Right lobe of liver (tissue), 4 donors: ENCODE data around the gene HDLBP.

ENCODE experiments used
- POLR2A ChIP-seq: fragments of 450-650 bp; IDR thresholded peaks from one replicate; pipeline ENCODE4 v1.6.1; 2017; ENCODE audit warnings: antibody characterized with exemption, mild to moderate bottlenecking
- TF ChIP-seq, protein P1 (sequence below), 4 donors: fragments of 200-600 bp in 3 of 4; fragments of 450-650 bp in 1 of 4; IDR thresholded peaks; one replicate each; pipeline versions ENCODE4 v1.5.1 to v1.8.0; 2016 to 2022; ENCODE audit warnings: antibody characterized with exemption in 4 of 4, mild to moderate bottlenecking in 2 of 4
- donor health status: DM: no; HTN: no; CAD: no.
- donor health status: DM: no; HTN: no; CAD: no.
- donor health status: DM: no; HTN: yes; CAD: no.

DNA sequence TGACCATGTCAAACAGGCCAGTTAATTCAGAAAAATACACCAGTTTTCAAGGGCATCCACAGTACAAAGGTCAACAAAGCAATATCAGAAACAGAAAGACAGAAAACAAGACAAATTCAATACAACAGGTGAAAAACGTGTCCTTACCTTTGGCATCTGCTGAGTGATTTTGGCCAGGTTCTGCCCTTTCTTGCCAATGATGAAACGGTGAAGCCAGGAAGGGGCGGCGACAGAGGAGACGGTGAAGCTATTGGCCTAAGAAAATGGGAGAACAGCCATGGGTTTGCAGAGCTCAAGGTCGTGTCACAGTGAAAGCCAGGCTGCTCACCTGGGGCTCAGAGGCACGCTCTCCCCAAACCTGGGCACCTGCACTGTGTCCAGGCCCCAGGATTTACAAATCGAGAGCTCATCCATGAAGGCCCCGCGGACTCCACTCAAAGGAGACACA lies 60.5 kb downstream of the HDLBP start:
- TF ChIP-seq, protein P1, sequence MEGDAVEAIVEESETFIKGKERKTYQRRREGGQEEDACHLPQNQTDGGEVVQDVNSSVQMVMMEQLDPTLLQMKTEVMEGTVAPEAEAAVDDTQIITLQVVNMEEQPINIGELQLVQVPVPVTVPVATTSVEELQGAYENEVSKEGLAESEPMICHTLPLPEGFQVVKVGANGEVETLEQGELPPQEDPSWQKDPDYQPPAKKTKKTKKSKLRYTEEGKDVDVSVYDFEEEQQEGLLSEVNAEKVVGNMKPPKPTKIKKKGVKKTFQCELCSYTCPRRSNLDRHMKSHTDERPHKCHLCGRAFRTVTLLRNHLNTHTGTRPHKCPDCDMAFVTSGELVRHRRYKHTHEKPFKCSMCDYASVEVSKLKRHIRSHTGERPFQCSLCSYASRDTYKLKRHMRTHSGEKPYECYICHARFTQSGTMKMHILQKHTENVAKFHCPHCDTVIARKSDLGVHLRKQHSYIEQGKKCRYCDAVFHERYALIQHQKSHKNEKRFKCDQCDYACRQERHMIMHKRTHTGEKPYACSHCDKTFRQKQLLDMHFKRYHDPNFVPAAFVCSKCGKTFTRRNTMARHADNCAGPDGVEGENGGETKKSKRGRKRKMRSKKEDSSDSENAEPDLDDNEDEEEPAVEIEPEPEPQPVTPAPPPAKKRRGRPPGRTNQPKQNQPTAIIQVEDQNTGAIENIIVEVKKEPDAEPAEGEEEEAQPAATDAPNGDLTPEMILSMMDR (IDR thresholded peaks at IDR 0.05), result no peak
- no peak for TF ChIP-seq POLR2A
